Neural cell (in vitro differentiated cells): Measurements from ENCODE around the gene PXMP2.

ENCODE experiments used
- CTCF ChIP-seq: fragments of 450-650 bp; IDR thresholded peaks from 2 replicates; pipeline ENCODE4 v1.5.1; 2014; ENCODE audit warnings: antibody characterized with exemption, mild to moderate bottlenecking, moderate library complexity; ENCODE audit not compliant: poor library complexity, severe bottlenecking
- EP300 ChIP-seq: fragments of 450-650 bp; conservative IDR thresholded peaks from 2 replicates; pipeline ENCODE4 v1.6.1; 2014; ENCODE audit warnings: antibody characterized with exemption, mild to moderate bottlenecking, moderate library complexity; ENCODE audit not compliant: poor library complexity, severe bottlenecking
- EZH2 ChIP-seq: fragments of 200-600, 300-800 bp; shearing (Covaris generic), sonication (generic); IDR thresholded peaks from 2 replicates; pipeline ENCODE4 v1.6.1; 2014; ENCODE audit warnings: antibody characterized with exemption, low read length, borderline replicate concordance, mild to moderate bottlenecking; ENCODE audit not compliant: insufficient read depth, poor library complexity, severe bottlenecking
- MXI1 ChIP-seq: fragments of 450-650 bp; conservative IDR thresholded peaks from 2 replicates; pipeline ENCODE4 v1.6.1; 2014; ENCODE audit warnings: antibody characterized with exemption, mild to moderate bottlenecking; ENCODE audit not compliant: poor library complexity, severe bottlenecking
- POLR2AphosphoS5 ChIP-seq: IDR thresholded peaks from 2 replicates; pipeline ENCODE4 v1.6.1; 2012
- REST ChIP-seq: IDR thresholded peaks from 2 replicates; pipeline ENCODE4 v1.6.1; 2012; ENCODE audit warnings: borderline replicate concordance

- TF ChIP-seq CTCF, result no peak
- no peak for TF ChIP-seq EZH2
- TF ChIP-seq REST, result no peak
- no peak for TF ChIP-seq MXI1
- no peak for TF ChIP-seq EP300
- TF ChIP-seq POLR2AphosphoS5, result no peak
These were observed 39.9 kb downstream of the PXMP2 start for GRCh38 chr12:132727091-132727794.
